OCI-M2 (cell line): ENCODE data around the gene CLEC18A.
"Not testable (repeated sequence)": the region's sequence is repeated elsewhere in the genome, so short reads cannot be mapped to it uniquely, and the experiment has no call there.

Source experiments
- DNase-seq: peaks from one replicate; lab custom pipeline; 2025; ENCODE audit not compliant: unreplicated experiment; lab: John Stamatoyannopoulos, UW

Gene CLEC18A

GRCh38 chr16:69929480-69929879 lies 21.7 kb upstream of the CLEC18A start:
- no peak for DNase-seq

GRCh38 chr16:69930117-69930776 lies 20.9 kb upstream of the CLEC18A start:
- DNase-seq, result no peak

- no peak for DNase-seq
Observed at GRCh38 chr16:69931631-69932030, 19.5 kb upstream of the CLEC18A start.

- no peak for DNase-seq
Observed at GRCh38 chr16:69932228-69932627, 18.9 kb upstream of the CLEC18A start.

- no peak for DNase-seq
Observed at GRCh38 chr16:69932691-69933392, 18.3 kb upstream of the CLEC18A start.

GRCh38 chr16:69934044-69934443 lies 17.1 kb upstream of the CLEC18A start:
- no peak for DNase-seq

GRCh38 chr16:69934751-69935150 lies 16.4 kb upstream of the CLEC18A start:
- DNase-seq, result no peak

GRCh38 chr16:69935278-69935711 lies 15.8 kb upstream of the CLEC18A start:
- DNase-seq, result no peak

GRCh38 chr16:69935740-69936139 lies 15.4 kb upstream of the CLEC18A start:
- no peak for DNase-seq

- DNase-seq, result no peak
Observed at GRCh38 chr16:69936252-69936651, 14.9 kb upstream of the CLEC18A start.

- DNase-seq, result no peak
Observed at GRCh38 chr16:69936751-69937211, 14.4 kb upstream of the CLEC18A start.

GRCh38 chr16:69937465-69937951 lies 13.6 kb upstream of the CLEC18A start:
- no peak for DNase-seq

- no peak for DNase-seq
Observed at GRCh38 chr16:69938981-69939820, 11.9 kb upstream of the CLEC18A start.

- DNase-seq, result no peak
Observed at GRCh38 chr16:69939821-69940585, 11.1 kb upstream of the CLEC18A start.

GRCh38 chr16:69940676-69941075 lies 10.5 kb upstream of the CLEC18A start:
- DNase-seq, result no peak

GRCh38 chr16:69941251-69942098 lies 9.7 kb upstream of the CLEC18A start:
- no peak for DNase-seq

- no peak for DNase-seq
Observed at GRCh38 chr16:69942099-69942491, 9.0 kb upstream of the CLEC18A start.

- no peak for DNase-seq
Observed at GRCh38 chr16:69942627-69943170, 8.4 kb upstream of the CLEC18A start.

GRCh38 chr16:69943241-69944036 lies 7.7 kb upstream of the CLEC18A start:
- not testable (repeated sequence) for DNase-seq
